T-helper 1 cell treated with Interleukin-12 subunit alpha and Interleukin-12 subunit beta and Interleukin-4 antibody, amounts not matched to agents 30 ng/mL and 1 ng/mL, for 36 hours (primary cell): ENCODE results near the gene FGGY. TPM values are rescaled to one million over a fixed set of nuclear protein-coding genes. Genes with fewer than 3 reads are reported as not detected.

ENCODE experiments used
- intact Hi-C: fragments of 100-400 bp; cut with micrococcal nuclease; formaldehyde crosslinking; loops from one replicate; pipeline ENCODE4 v1.15.1; 2024
- total RNA-seq: library from RNA; stranded (reverse); gene quantifications from 2 replicates; pipeline ENCODE4 v1.2.3, GENCODE V29; 2022

Gene FGGY
- total RNA-seq, 1 donor from 2014 or later, result 12.2 TPM

- intact Hi-C loops, result no loop called here
Observed at GRCh38 chr1:59310549-59311250, 13.8 kb downstream of the FGGY start.

GRCh38 chr1:59314776-59315528 lies 18.1 kb downstream of the FGGY start:
- intact Hi-C loops, result no loop called here

DNA sequence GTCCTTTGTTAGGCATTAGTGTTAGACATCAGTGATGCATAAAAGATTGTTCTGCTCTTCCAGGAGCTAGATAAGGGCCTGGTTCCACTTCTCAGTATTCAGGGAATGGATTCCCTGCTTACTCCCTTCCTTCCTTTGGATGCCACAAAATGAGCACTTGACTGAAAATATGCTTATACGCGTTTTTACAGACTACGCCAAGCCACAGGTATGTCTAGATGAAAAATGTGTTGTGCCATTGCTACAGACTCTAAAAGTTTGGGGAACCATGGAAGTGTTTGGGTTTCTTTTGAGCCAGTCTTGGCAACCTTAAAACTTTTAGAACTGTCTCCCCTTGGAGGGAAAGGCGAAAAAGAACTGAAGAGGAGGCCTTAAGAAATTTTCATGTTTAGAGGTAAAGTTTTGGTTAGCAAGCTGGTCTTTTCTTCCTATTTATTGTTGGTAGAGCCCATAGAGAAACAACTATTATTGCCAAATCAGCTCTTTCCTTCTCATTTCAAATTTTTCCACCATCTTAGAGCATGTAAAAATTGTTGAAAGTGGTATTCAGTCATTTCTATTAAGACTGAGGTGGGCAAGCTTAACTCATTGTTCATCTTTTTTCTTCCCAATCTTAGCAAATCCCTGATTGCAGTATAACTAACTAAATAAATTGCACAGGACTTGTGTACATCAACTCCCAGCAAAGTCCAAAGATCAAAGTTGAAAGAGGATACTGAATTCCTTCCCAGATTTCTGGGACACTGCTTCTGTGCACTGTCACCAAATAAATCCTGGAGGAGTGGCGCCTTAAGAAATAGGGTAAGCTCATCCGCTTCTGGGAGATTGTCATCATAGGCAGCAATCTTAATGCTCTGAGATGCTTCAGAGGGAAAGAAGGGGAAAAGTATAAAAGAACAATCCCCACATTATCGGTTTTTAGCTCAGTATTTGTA lies 18.9 kb downstream of the FGGY start:
- intact Hi-C loops, result no loop called here

DNA sequence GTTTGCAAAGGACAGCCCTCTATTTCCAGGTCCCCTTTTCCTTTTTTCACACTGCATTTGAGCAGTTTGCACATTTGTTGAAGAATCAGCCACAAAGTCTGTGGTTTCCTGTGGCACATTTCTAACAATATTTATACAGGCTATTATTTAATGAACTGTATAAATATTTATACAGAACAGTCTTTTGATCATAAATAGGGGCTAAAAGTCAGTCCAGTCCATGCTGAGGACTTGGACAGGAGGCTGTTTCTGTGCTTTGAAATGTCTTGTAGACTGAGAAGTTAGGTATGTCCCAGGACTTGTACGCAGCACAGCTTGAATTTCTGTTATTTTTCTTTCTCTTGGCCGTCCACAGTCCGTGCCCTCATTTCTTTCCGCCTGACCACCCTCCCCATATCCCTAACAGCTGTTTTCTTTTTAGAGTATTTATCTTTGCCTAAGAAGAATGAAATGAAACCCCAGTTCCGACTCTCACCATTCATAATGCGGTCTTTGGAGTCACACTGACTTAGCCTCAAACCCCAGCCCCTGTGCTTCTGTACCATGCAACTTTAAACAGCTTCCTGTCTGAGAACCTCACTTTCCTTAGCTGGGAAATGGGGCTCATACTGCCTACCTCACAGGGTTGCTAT lies 19.7 kb downstream of the FGGY start:
- intact Hi-C loops, result no loop called here

- intact Hi-C loops, result no loop called here
Observed at GRCh38 chr1:59317343-59317742, 20.4 kb downstream of the FGGY start.

GRCh38 chr1:59317780-59318179 lies 20.9 kb downstream of the FGGY start:
- intact Hi-C loops, result no loop called here

DNA sequence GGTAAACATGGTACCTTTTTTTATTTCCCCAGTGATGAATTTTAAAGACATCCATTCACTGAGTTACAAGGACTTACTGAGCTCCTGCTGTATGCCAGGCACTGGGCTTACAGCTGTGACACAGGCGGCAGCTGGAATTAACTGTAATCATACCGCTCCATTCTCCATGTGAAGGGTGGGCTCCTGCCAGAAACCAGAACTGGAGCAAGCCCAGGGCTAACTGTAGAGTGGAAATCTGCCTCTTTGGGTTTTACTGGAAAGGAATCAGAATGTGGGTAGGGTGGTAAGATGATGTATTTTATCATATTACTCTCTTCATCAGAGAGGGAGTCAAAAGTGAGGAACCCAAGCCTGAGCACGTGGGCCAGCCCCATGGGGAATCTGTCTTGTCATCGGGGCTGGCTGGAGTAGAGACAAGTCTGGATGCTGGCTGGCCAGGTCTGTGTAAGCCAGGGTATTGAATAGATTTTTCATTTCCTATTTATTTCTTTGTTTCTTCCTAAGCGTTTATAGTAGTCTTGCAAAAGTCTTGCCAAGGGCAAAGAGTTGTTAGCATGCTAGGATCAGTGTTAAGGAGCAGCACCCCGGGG lies 21.5 kb downstream of the FGGY start:
- intact Hi-C loops, result no loop called here

DNA sequence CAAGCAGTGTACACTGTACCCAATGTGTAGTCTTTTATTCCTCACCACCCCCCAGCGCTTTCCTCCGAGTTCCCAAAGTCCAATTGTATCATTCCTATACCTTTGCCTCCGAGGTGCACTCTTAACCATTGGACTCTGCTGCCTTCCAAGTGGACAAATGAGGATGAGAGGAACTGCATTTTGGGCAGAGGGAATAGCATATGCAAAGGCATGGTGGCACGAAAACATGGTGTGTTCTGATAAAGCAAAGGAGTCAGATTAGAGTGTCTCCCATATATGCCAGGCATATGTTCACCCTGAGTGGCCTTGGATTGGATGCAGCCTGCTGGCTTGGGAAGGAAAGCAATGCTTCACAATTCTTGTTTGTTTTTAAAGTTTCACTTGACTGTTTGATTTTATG lies 25.5 kb downstream of the FGGY start:
- intact Hi-C loops, result no loop called here

DNA sequence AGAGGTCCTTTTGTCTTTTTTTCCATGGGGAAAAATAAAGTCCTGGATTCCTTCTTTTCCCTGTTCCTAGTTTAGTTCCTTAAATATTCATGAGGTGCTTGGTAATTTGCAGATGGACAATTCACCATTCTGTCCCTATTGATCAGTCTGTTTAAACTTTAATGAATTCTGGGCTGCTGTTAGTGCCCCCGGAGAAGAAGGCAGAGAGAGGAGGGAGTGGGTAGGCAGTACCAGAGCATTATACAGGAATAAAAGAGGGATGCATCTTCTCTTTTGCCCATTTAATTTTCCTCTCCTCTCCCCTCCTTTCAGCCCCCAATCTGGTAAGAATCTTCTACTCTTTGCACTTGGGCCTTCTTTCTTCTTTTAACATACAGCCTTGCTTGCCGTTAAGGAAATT lies 25.9 kb downstream of the FGGY start:
- intact Hi-C loops, result no loop called here

GRCh38 chr1:59323879-59324278 lies 27.0 kb downstream of the FGGY start:
- intact Hi-C loops, result no loop called here

GRCh38 chr1:59328353-59328752 lies 31.5 kb downstream of the FGGY start:
- intact Hi-C loops, result loop anchor here (1.0 to 2.0 kb wide), 2 partner anchors 32 to 370 kb away; no protein-coding TSS in a partner anchor

- intact Hi-C loops, result loop anchor here (2.0 to 5.0 kb wide), 4 partner anchors 103 to 369 kb away; no protein-coding TSS in a partner anchor
Observed at GRCh38 chr1:59329412-59330053, 32.6 kb downstream of the FGGY start.

GRCh38 chr1:59331686-59332620 lies 35.1 kb downstream of the FGGY start:
- intact Hi-C loops, result loop anchor here (2.0 to 5.0 kb wide), 4 partner anchors 100 to 547 kb away; partner anchors contain the start of gene JUN

DNA sequence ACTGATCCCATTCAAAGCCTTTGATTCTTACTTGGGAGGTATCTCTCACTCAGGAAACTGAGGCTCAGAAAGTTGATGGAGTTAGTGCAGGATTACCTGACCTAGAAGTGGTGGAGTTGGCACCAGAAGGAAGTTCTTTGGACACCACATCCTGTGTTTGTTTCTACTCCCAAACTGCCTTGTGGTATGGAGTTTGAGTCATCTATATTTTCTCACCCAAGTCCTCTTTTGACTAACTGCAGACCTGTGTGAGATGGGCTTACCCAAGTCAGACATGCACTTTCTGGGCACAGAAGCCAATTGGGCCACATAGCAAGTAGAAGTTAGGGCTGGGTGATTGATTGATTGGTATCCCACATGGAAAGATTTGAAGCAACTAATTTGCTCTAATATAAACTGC lies 36.1 kb downstream of the FGGY start:
- intact Hi-C loops, result loop anchor here (1.0 to 5.0 kb wide), 7 partner anchors 37 to 548 kb away; partner anchors contain the start of gene JUN

- intact Hi-C loops, result loop anchor here (1.0 to 5.0 kb wide), 7 partner anchors 37 to 549 kb away; partner anchors contain the start of gene JUN
Observed at GRCh38 chr1:59333626-59334277, 36.9 kb downstream of the FGGY start.

- intact Hi-C loops, result no loop called here
Observed at GRCh38 chr1:59340411-59341307, 43.8 kb downstream of the FGGY start.
